Activated naive CD4-positive, alpha-beta T cell treated with Interleukin-2 at 50 U/mL for 16 hours (primary cell): Measurements from ENCODE around the gene FBXO46.

Source experiments
- DNase-seq: peaks from one replicate; pipeline ENCODE4 v3.0.0-alpha.2; 2020

FBXO46 gene

GRCh38 chr19:45730368-45731288 lies at the start of gene FBXO46:
FBXO46 (minus strand) TSS chr19:45730896; CDS start chr19:45713495, 17,401 bp downstream.
- DNase-seq, result peak; percentile 95

GRCh38 chr19:45780146-45780447 lies 49.4 kb upstream of the FBXO46 start:
- DNase-seq, result no peak

- peak; percentile 87 for DNase-seq
Measured at GRCh38 chr19:45779231-45780145, 48.8 kb upstream of the FBXO46 start.

GRCh38 chr19:45778010-45778661 lies 47.4 kb upstream of the FBXO46 start:
- no peak for DNase-seq

- DNase-seq, result no peak
Measured at GRCh38 chr19:45777395-45777961, 46.8 kb upstream of the FBXO46 start.

- no peak for DNase-seq
Measured at GRCh38 chr19:45774765-45775164, 44.1 kb upstream of the FBXO46 start.

GRCh38 chr19:45773384-45773783 lies 42.7 kb upstream of the FBXO46 start:
- DNase-seq, result no peak

- no peak for DNase-seq
Measured at GRCh38 chr19:45772912-45773311, 42.2 kb upstream of the FBXO46 start.

- no peak for DNase-seq
Measured at GRCh38 chr19:45772130-45772840, 41.6 kb upstream of the FBXO46 start.

GRCh38 chr19:45771311-45771933 lies 40.7 kb upstream of the FBXO46 start:
- DNase-seq, result no peak

GRCh38 chr19:45770192-45771101 lies 39.8 kb upstream of the FBXO46 start:
- DNase-seq, result peak; percentile 90

GRCh38 chr19:45769821-45770191 lies 39.1 kb upstream of the FBXO46 start:
- DNase-seq, result peak; percentile 60

GRCh38 chr19:45768984-45769782 lies 38.5 kb upstream of the FBXO46 start, which contains the start of gene SIX5:
SIX5 (minus strand) TSS chr19:45769252; CDS start chr19:45768844, 408 bp downstream.
- DNase-seq, result peak; percentile 95

- peak; percentile 44 for DNase-seq
Measured at GRCh38 chr19:45768655-45768983, 37.9 kb upstream of the FBXO46 start.

- DNase-seq, result no peak
Measured at GRCh38 chr19:45767881-45768654, 37.4 kb upstream of the FBXO46 start.

GRCh38 chr19:45767410-45767880 lies 36.7 kb upstream of the FBXO46 start:
- DNase-seq, result no peak

- DNase-seq, result no peak
Measured at GRCh38 chr19:45766869-45767346, 36.2 kb upstream of the FBXO46 start.

- no peak for DNase-seq
Measured at GRCh38 chr19:45766296-45766868, 35.7 kb upstream of the FBXO46 start.
